ENCODE measurements around the gene KDM4C.

The KDM4C gene

GRCh38 chr9:6855860-6856259 is 98.1 kb downstream of the KDM4C start:
- no peaks in the 10 kb centered on the region for H3K36me3 ChIP-seq (ENCODE audit: insufficient read depth, low read length)
- peaks cover 3% of the 10 kb centered on the region for H3K79me2 ChIP-seq (ENCODE audit: control insufficient read depth, insufficient read depth, low read length, unreplicated experiment)
- H2AFZ ChIP-seq (ENCODE audit: low read length, unreplicated experiment): no peak overlapping the region
- H3K27ac ChIP-seq (ENCODE audit: low read depth, low read length): no peak overlapping the region
- H3K4me1 ChIP-seq (ENCODE audit: control insufficient read depth, insufficient read depth, low read length, unreplicated experiment): peaks cover 13% of the 10 kb centered on the region
- no peaks in the 10 kb centered on the region for H3K27me3 ChIP-seq (ENCODE audit: insufficient read depth, low read length)
- H3K4me3 ChIP-seq (ENCODE audit: low read depth, low read length): no peak overlapping the region

- H3K27ac ChIP-seq (ENCODE audit: low read depth, low read length): no peak overlapping the region
- H3K79me2 ChIP-seq (ENCODE audit: control insufficient read depth, insufficient read depth, low read length, unreplicated experiment): no peaks in the 10 kb centered on the region
- H3K27me3 ChIP-seq (ENCODE audit: insufficient read depth, low read length): no peaks in the 10 kb centered on the region
- H3K36me3 ChIP-seq (ENCODE audit: insufficient read depth, low read length): peaks cover 11% of the 10 kb centered on the region
- no peak overlapping the region for H2AFZ ChIP-seq (ENCODE audit: low read length, unreplicated experiment)
- H3K4me1 ChIP-seq (ENCODE audit: control insufficient read depth, insufficient read depth, low read length, unreplicated experiment): no peaks in the 10 kb centered on the region
- no peak overlapping the region for H3K4me3 ChIP-seq (ENCODE audit: low read depth, low read length)
These were observed 106.3 kb downstream of the KDM4C start for GRCh38 chr9:6864102-6864501.

DNA sequence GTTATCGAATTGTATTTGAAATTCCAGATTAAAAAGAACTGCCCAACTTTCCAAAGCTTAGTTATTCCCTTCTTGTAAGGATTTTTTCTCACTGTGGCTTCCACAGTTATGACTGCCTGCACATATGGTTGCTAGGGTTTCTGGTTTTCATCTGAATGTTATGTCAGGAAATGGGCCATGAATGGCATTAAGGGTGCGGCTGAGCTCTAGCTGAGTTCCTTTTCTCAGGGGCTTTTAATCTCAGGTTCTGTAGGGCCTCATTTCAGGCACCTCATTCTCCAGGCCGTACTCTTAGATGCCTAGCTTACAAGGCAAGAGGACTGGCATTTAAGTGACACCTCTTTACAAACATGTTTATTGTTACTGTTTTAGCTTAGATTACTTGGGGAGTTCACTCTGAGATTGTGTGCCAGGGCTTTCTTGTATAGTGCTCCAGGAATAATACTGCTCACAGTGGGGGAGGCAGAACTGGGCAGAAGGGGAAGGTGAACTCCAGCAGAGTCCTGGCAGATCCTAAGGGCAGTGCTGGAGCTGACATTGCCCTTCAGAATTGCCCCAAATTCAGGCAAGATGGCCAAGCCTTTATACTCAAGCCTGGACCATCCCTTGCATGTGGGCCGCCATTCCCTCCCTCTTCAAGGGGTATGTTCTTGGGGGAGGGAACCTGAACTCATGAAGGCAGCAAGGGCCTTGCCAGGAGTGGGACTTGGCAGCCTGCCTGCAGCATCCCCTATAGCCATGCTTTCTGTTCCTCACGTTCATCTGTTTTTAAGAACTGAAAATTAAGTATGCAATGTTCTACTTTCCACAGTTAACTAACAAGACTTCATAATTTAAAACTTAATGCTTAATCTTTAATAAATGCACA is 111.5 kb downstream of the KDM4C start:
- Histone ChIP-seq H3K79me2 (ENCODE audit: control insufficient read depth, insufficient read depth, low read length, unreplicated experiment) (no peaks in the 10 kb centered on the region), H3K4me3 (ENCODE audit: low read depth, low read length) (no peak overlapping the region), H3K27ac (ENCODE audit: low read depth, low read length) (no peak overlapping the region), H3K27me3 (ENCODE audit: insufficient read depth, low read length) (no peaks in the 10 kb centered on the region), H3K36me3 (ENCODE audit: insufficient read depth, low read length) (peaks cover 7% of the 10 kb centered on the region; the same call in 1 of the 2 replicates), H2AFZ (ENCODE audit: low read length, unreplicated experiment) (no peak overlapping the region), H3K4me1 (ENCODE audit: control insufficient read depth, insufficient read depth, low read length, unreplicated experiment) (no peaks in the 10 kb centered on the region)

DNA sequence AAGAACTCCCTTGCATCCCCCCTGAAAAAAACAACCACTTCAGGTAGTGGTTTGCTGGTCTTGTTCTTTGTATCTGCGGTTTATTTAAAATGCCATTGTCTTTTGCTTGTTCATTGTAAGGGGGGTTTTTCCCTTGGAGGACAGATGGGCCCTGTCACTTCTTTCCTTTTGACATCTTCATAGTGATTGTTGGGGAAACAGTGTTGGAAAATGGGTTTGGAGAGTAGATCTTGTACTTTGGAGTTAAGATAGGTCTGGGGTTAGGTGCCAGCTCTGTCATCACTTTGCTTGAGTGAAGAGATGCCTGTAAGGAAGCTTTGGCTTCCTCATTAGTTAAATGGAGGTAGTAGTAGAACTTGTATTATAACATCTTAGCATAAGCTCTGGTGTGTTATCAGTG is 112.4 kb downstream of the KDM4C start:
- Histone ChIP-seq H3K79me2 (ENCODE audit: control insufficient read depth, insufficient read depth, low read length, unreplicated experiment) (no peaks in the 10 kb centered on the region), H3K4me3 (ENCODE audit: low read depth, low read length) (no peak overlapping the region), H2AFZ (ENCODE audit: low read length, unreplicated experiment) (no peak overlapping the region), H3K27ac (ENCODE audit: low read depth, low read length) (no peak overlapping the region), H3K4me1 (ENCODE audit: control insufficient read depth, insufficient read depth, low read length, unreplicated experiment) (no peaks in the 10 kb centered on the region), H3K36me3 (ENCODE audit: insufficient read depth, low read length) (peaks cover 6% of the 10 kb centered on the region; the same call in 1 of the 2 replicates), H3K27me3 (ENCODE audit: insufficient read depth, low read length) (no peaks in the 10 kb centered on the region)

GRCh38 chr9:6870650-6871477 is 113.1 kb downstream of the KDM4C start:
- H3K27ac ChIP-seq (ENCODE audit: low read depth, low read length): no peak overlapping the region
- H3K79me2 ChIP-seq (ENCODE audit: control insufficient read depth, insufficient read depth, low read length, unreplicated experiment): no peaks in the 10 kb centered on the region
- no peak overlapping the region for H3K4me3 ChIP-seq (ENCODE audit: low read depth, low read length)
- H2AFZ ChIP-seq (ENCODE audit: low read length, unreplicated experiment): no peak overlapping the region
- H3K36me3 ChIP-seq (ENCODE audit: insufficient read depth, low read length): peaks cover 6% of the 10 kb centered on the region; the same call in 1 of the 2 replicates
- no peaks in the 10 kb centered on the region for H3K27me3 ChIP-seq (ENCODE audit: insufficient read depth, low read length)
- H3K4me1 ChIP-seq (ENCODE audit: control insufficient read depth, insufficient read depth, low read length, unreplicated experiment): no peaks in the 10 kb centered on the region

GRCh38 chr9:6873857-6874256 is 116.1 kb downstream of the KDM4C start:
- Histone ChIP-seq H3K36me3 (ENCODE audit: insufficient read depth, low read length) (no peaks in the 10 kb centered on the region), H3K4me1 (ENCODE audit: control insufficient read depth, insufficient read depth, low read length, unreplicated experiment) (peaks cover 8% of the 10 kb centered on the region), H3K4me3 (ENCODE audit: low read depth, low read length) (no peak overlapping the region), H3K27me3 (ENCODE audit: insufficient read depth, low read length) (no peaks in the 10 kb centered on the region), H3K79me2 (ENCODE audit: control insufficient read depth, insufficient read depth, low read length, unreplicated experiment) (peaks cover 2% of the 10 kb centered on the region), H3K27ac (ENCODE audit: low read depth, low read length) (no peak overlapping the region), H2AFZ (ENCODE audit: low read length, unreplicated experiment) (no peak overlapping the region)

DNA sequence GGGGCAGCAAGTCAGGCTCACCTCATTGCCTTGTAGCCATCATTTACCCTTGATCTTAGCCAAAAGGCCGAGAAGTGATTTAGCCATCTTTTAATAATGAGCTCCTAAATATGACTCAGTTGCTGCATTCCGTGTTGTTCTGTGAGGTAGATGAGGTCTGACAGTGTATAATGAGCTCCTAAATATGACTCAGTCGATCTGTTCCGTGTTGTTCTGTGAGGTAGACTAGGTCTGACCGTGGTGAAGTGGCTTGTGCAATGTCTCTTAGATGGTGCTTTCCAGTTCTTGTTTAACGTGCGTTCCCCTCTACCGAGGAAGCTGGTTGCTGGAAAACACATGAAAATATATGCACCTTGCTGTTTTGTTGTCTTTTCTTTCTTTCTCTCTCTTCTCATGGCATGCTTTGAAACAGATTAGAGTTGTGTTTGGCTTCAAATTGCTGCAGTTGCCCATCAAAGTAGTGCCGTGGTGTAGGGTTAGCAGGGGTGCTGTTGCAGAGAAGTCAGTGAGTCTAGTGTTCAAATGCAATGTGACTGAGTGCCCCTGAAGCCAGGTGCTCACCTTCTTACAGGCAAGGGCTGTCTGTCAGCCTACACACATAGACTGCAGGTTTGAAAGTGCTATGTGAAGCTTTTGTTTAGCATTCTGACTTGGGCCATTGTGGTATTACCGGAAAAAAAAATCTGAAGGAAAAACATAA is 118.6 kb downstream of the KDM4C start:
- Histone ChIP-seq H3K36me3 (ENCODE audit: insufficient read depth, low read length) (no peaks in the 10 kb centered on the region), H2AFZ (ENCODE audit: low read length, unreplicated experiment) (no peak overlapping the region), H3K4me1 (ENCODE audit: control insufficient read depth, insufficient read depth, low read length, unreplicated experiment) (peaks cover 8% of the 10 kb centered on the region), H3K27me3 (ENCODE audit: insufficient read depth, low read length) (no peaks in the 10 kb centered on the region), H3K4me3 (ENCODE audit: low read depth, low read length) (no peak overlapping the region), H3K27ac (ENCODE audit: low read depth, low read length) (no peak overlapping the region), H3K79me2 (ENCODE audit: control insufficient read depth, insufficient read depth, low read length, unreplicated experiment) (peaks cover 2% of the 10 kb centered on the region)

DNA sequence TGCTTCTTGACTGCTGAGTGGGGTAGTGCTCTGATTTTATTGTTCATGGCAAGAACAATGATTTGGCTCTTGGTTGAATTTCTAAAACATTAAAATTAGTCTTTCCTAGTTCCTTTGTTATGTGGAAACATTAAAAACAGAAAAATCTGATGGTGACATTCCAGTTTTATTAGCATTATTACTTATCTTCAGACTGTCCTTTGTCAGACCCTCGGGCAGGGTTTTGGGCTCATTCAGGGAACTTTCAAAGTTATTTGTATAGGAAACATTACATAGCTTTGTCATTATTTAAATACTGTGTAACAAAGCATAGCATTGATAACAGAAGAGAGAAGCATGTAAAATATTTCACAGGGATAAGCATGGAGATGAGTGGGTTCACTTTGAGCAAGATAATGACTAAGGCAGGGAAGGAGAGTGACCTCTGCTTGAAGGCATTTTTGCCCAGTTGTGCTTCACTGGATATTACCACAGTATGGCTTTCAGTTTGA is 119.9 kb downstream of the KDM4C start:
- Histone ChIP-seq H2AFZ (ENCODE audit: low read length, unreplicated experiment) (no peak overlapping the region), H3K4me3 (ENCODE audit: low read depth, low read length) (no peak overlapping the region), H3K27ac (ENCODE audit: low read depth, low read length) (no peak overlapping the region), H3K27me3 (ENCODE audit: insufficient read depth, low read length) (no peaks in the 10 kb centered on the region), H3K79me2 (ENCODE audit: control insufficient read depth, insufficient read depth, low read length, unreplicated experiment) (peaks cover 2% of the 10 kb centered on the region), H3K36me3 (ENCODE audit: insufficient read depth, low read length) (no peaks in the 10 kb centered on the region), H3K4me1 (ENCODE audit: control insufficient read depth, insufficient read depth, low read length, unreplicated experiment) (peaks cover 8% of the 10 kb centered on the region)

- H2AFZ ChIP-seq (ENCODE audit: low read length, unreplicated experiment): no peak overlapping the region
- peaks cover 2% of the 10 kb centered on the region for H3K79me2 ChIP-seq (ENCODE audit: control insufficient read depth, insufficient read depth, low read length, unreplicated experiment)
- no peaks in the 10 kb centered on the region for H3K27me3 ChIP-seq (ENCODE audit: insufficient read depth, low read length)
- H3K27ac ChIP-seq (ENCODE audit: low read depth, low read length): no peak overlapping the region
- no peaks in the 10 kb centered on the region for H3K36me3 ChIP-seq (ENCODE audit: insufficient read depth, low read length)
- H3K4me3 ChIP-seq (ENCODE audit: low read depth, low read length): no peak overlapping the region
- H3K4me1 ChIP-seq (ENCODE audit: control insufficient read depth, insufficient read depth, low read length, unreplicated experiment): peaks cover 8% of the 10 kb centered on the region
These were observed 122.9 kb downstream of the KDM4C start for GRCh38 chr9:6880626-6881025.

DNA sequence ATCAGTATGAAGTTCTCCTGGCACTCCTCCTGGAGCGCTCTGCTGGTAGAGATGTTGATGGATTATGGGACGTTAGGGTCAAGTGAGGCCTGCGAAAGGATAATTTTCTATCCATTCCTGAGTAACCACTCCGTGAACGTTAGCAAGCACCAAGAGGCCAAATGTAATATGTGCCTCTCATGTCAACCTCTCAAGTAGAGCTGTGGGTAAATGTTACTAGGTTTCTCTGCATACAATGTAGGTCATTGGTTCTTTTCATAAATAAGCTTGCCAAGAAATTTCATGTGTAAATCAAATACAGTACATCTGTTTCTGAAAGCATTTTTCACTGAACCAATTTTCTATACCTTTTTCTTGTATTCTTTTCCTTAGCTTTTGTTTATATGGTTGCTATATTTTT is 126.3 kb downstream of the KDM4C start:
- no peaks in the 10 kb centered on the region for H3K79me2 ChIP-seq (ENCODE audit: control insufficient read depth, insufficient read depth, low read length, unreplicated experiment)
- H3K4me1 ChIP-seq (ENCODE audit: control insufficient read depth, insufficient read depth, low read length, unreplicated experiment): no peaks in the 10 kb centered on the region
- no peaks in the 10 kb centered on the region for H3K36me3 ChIP-seq (ENCODE audit: insufficient read depth, low read length)
- H2AFZ ChIP-seq (ENCODE audit: low read length, unreplicated experiment): no peak overlapping the region
- H3K27me3 ChIP-seq (ENCODE audit: insufficient read depth, low read length): no peaks in the 10 kb centered on the region
- no peak overlapping the region for H3K27ac ChIP-seq (ENCODE audit: low read depth, low read length)
- no peak overlapping the region for H3K4me3 ChIP-seq (ENCODE audit: low read depth, low read length)
